ENCODE results near the gene PGM1. TPM values are rescaled to one million over a fixed set of nuclear protein-coding genes. Genes with fewer than 3 reads are reported as not detected.

The PGM1 gene
- total and polyA plus RNA-seq, 7 experiments from 2014 or later: 11.9 to 57.2 (median 16.8) TPM

DNA sequence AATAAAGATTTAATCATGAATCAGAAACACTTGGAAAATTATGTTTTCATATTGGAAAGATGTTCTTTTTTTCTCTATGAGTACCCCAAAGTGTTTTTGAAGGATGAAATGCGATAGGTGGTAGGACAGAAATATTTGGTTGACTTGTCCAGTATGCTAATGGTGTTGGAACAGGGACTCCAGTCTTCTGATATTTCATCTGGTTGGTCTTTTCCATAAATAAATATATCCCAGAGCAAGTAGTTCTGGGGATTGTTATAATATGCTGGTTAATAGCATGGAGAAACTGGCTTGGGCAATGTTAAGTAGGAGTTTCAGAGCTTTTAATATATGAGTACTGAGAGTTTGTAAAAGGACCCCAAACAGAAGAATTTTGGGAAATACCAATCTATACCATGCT lies 8.7 kb downstream of the PGM1 start:
- Histone ChIP-seq H3K4me1 (ENCODE audit: control insufficient read depth in 2 of 2, insufficient read depth in 2 of 2, low read length in 2 of 2) (no peaks in the 10 kb centered on the region), H3K27ac (ENCODE audit: low read depth, low read length) (no peak overlapping the region), H3K36me3 (ENCODE audit: control insufficient read depth in 2 of 3, insufficient read depth in 3 of 3, low read length in 3 of 3) (no peaks in the 10 kb centered on the region), H3K27me3 (ENCODE audit: control insufficient read depth in 2 of 2, insufficient read depth in 2 of 2, low read length in 2 of 2) (no peaks in the 10 kb centered on the region), H3K4me3 (ENCODE audit: low read length) (no peak overlapping the region), H3K9me3 (ENCODE audit: control insufficient read depth in 2 of 3, low read length in 3 of 3) (no peaks in the 10 kb centered on the region)
- Mint-ChIP-seq H3K27me3 (no peaks in the 10 kb centered on the region), H3K4me1 (peaks cover 0 to 15% (median 6%) of the 10 kb centered on the region in 7 donors), H3K27ac (no peak overlapping the region), H3K36me3 (peaks cover 4 to 17% (median 11%) of the 10 kb centered on the region in 5 donors), H3K4me3 (no peak overlapping the region), H3K9me3 (no peaks in the 10 kb centered on the region)
- ATAC-seq: no peak
- ChIA-PET CTCF (no interaction called here), POLR2A (no interaction called here)
- DNase-seq: no peak
- intact Hi-C loops (cut with micrococcal nuclease): no loop called here

DNA sequence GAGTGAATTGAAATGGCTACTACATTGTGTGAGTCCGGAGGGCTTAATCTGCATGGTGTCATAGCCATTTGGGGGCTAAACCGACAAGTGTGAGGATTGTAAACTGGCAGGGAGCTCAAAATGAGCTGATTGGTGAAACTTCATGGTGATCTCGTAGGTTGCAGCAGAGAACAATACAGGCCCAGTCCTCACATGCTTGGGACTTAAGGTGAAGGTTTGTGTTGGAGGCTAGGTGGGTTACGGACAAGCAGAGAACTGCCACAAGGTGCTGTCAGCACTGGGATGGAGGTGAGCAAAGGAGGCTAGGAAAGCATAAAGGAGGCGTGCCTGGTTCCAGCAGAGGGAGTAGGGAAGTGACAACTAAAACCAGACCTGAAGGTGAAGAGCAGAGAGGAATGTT lies 9.4 kb downstream of the PGM1 start:
- no peak overlapping the region for H3K4me3 ChIP-seq (ENCODE audit: low read length)
- ATAC-seq (no peak), DNase-seq (no peak)
- Mint-ChIP-seq H3K9me3 (no peaks in the 10 kb centered on the region), H3K27ac (peak overlapping the region in 1 of 9 donors; percentile 11), H3K27me3 (no peaks in the 10 kb centered on the region), H3K4me3 (no peak overlapping the region), H3K4me1 (peaks cover 0 to 13% (median 4%) of the 10 kb centered on the region in 7 donors), H3K36me3 (peaks cover 4 to 17% (median 11%) of the 10 kb centered on the region in 5 donors)
- H3K4me1 ChIP-seq (ENCODE audit: control insufficient read depth in 2 of 2, insufficient read depth in 2 of 2, low read length in 2 of 2): no peaks in the 10 kb centered on the region
- no peaks in the 10 kb centered on the region for H3K27me3 ChIP-seq (ENCODE audit: control insufficient read depth in 2 of 2, insufficient read depth in 2 of 2, low read length in 2 of 2)
- intact Hi-C loops (cut with micrococcal nuclease): no loop called here
- no peaks in the 10 kb centered on the region for H3K9me3 ChIP-seq (ENCODE audit: control insufficient read depth in 2 of 3, low read length in 3 of 3)
- H3K36me3 ChIP-seq (ENCODE audit: control insufficient read depth in 2 of 3, insufficient read depth in 3 of 3, low read length in 3 of 3): no peaks in the 10 kb centered on the region
- no peak overlapping the region for H3K27ac ChIP-seq (ENCODE audit: low read depth, low read length)
- ChIA-PET POLR2A (interaction anchor here (0.6 kb wide), 1 partner anchor 9 kb away, joined by 3 read pairs; the partner anchor contains the start of gene PGM1), CTCF (interaction anchor here (1.1 kb wide), 1 partner anchor 644 kb away, joined by 3 read pairs; no protein-coding TSS in a partner anchor)

DNA sequence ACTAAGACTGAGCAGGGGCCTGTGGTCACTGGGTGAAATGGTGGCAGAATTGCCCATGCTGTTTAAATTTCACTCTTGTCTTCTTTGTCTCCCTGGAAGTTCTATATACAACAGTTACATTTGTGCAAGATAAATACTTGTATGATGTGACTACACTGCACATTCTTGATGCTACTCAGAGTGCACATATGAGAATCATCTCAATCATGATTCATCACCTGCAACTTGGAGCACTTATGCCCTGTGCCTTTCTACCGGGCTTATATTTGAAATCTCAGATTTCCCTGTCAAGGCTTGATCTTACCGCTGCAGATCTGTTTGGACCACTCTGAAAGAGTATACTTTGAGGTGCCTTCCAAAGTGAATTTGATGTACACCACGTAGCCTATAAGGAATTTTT lies 10.6 kb downstream of the PGM1 start:
- H3K27ac ChIP-seq (ENCODE audit: low read depth, low read length): no peak overlapping the region
- Mint-ChIP-seq H3K27me3 (no peaks in the 10 kb centered on the region), H3K27ac (no peak overlapping the region), H3K36me3 (peaks cover 4 to 17% (median 11%) of the 10 kb centered on the region in 5 donors), H3K4me3 (no peak overlapping the region), H3K4me1 (peaks cover 0 to 13% (median 7%) of the 10 kb centered on the region in 7 donors), H3K9me3 (no peaks in the 10 kb centered on the region)
- DNase-seq: no peak
- ChIA-PET POLR2A (no interaction called here), CTCF (interaction anchor here (0.7 to 1.1 kb wide), 2 partner anchors 75 to 643 kb away, joined by 3 read pairs; no protein-coding TSS in a partner anchor)
- no peaks in the 10 kb centered on the region for H3K36me3 ChIP-seq (ENCODE audit: control insufficient read depth in 2 of 3, insufficient read depth in 3 of 3, low read length in 3 of 3)
- intact Hi-C loops (cut with micrococcal nuclease): no loop called here
- H3K4me1 ChIP-seq (ENCODE audit: control insufficient read depth in 2 of 2, insufficient read depth in 2 of 2, low read length in 2 of 2): no peaks in the 10 kb centered on the region
- no peaks in the 10 kb centered on the region for H3K9me3 ChIP-seq (ENCODE audit: control insufficient read depth in 2 of 3, low read length in 3 of 3)
- ATAC-seq: no peak
- no peaks in the 10 kb centered on the region for H3K27me3 ChIP-seq (ENCODE audit: control insufficient read depth in 2 of 2, insufficient read depth in 2 of 2, low read length in 2 of 2)
- no peak overlapping the region for H3K4me3 ChIP-seq (ENCODE audit: low read length)

DNA sequence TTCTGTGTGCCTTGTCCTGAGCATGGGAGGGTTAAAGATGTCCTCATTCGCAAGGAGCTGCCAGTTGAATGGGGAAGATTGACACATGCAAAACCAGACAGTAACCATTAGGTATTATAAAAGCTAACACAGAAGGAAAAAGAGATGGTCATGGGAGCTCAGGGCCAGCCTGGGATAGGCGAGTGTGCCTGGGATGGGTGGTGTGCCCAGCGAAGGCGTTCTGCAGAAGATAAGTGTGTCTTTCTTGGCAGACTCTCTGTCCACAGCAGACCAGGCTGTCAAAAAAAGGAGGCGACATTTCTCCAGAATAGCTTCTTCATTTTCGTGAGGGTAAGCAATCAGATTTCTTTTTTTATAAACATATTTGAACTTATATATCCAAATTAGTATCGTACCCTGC lies 14.1 kb downstream of the PGM1 start:
- Mint-ChIP-seq H3K27me3 (no peaks in the 10 kb centered on the region), H3K9me3 (no peaks in the 10 kb centered on the region), H3K4me3 (no peak overlapping the region), H3K4me1 (peaks cover 0 to 13% (median 6%) of the 10 kb centered on the region in 7 donors), H3K27ac (peak overlapping the region in 1 of 9 donors; percentile 39), H3K36me3 (peaks cover 4 to 13% (median 7%) of the 10 kb centered on the region in 5 donors)
- POLR2A ChIA-PET: no interaction called here
- Histone ChIP-seq H3K4me3 (ENCODE audit: low read length) (no peak overlapping the region), H3K27me3 (ENCODE audit: control insufficient read depth in 2 of 2, insufficient read depth in 2 of 2, low read length in 2 of 2) (no peaks in the 10 kb centered on the region), H3K4me1 (ENCODE audit: control insufficient read depth in 2 of 2, insufficient read depth in 2 of 2, low read length in 2 of 2) (no peaks in the 10 kb centered on the region), H3K36me3 (ENCODE audit: control insufficient read depth in 2 of 3, insufficient read depth in 3 of 3, low read length in 3 of 3) (no peaks in the 10 kb centered on the region), H3K27ac (ENCODE audit: low read depth, low read length) (no peak overlapping the region), H3K9me3 (ENCODE audit: control insufficient read depth in 2 of 3, low read length in 3 of 3) (no peaks in the 10 kb centered on the region)
- CTCF ChIA-PET: interaction anchor here (1.3 kb wide), 1 partner anchor 530 kb away, joined by 3 read pairs; no protein-coding TSS in a partner anchor
- no peak for ATAC-seq
- no peak for DNase-seq
- intact Hi-C loops (cut with micrococcal nuclease): no loop called here

DNA sequence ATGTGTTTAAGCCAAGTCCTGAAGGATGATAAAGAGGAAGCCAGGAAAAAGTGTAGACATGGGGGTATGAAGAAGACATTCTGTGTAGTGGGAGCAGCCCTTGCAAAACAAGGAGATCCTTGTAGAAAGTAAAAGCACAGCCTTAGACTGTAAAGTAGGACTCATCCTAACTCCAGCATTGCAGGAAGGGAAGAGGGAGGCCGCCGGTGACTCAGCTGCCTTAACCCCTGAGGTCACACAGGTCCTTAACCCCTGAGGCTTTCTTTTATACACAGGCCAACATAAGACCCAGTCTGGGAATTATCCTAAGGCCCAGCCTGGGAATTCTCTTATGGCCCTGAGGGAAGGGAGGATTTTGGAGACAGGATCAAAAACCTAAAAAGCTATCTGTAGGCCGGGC lies 18.0 kb downstream of the PGM1 start:
- Mint-ChIP-seq H3K27me3 (no peaks in the 10 kb centered on the region), H3K27ac (peak overlapping the region in 3 of 9 donors; percentile 0 to 28 (median 12)), H3K36me3 (no peaks in the 10 kb centered on the region), H3K4me3 (no peak overlapping the region), H3K9me3 (no peaks in the 10 kb centered on the region), H3K4me1 (peaks cover 0 to 17% (median 5%) of the 10 kb centered on the region in 7 donors)
- H3K4me1 ChIP-seq (ENCODE audit: control insufficient read depth in 2 of 2, insufficient read depth in 2 of 2, low read length in 2 of 2): no peaks in the 10 kb centered on the region
- no peaks in the 10 kb centered on the region for H3K27me3 ChIP-seq (ENCODE audit: control insufficient read depth in 2 of 2, insufficient read depth in 2 of 2, low read length in 2 of 2)
- ChIA-PET POLR2A (no interaction called here), CTCF (no interaction called here)
- H3K4me3 ChIP-seq (ENCODE audit: low read length): no peak overlapping the region
- H3K27ac ChIP-seq (ENCODE audit: low read depth, low read length): no peak overlapping the region
- ATAC-seq (no peak), DNase-seq (no peak)
- intact Hi-C loops (cut with micrococcal nuclease): loop anchor here in 1 of 2 donors (10.0 kb wide), 1 partner anchor 164 kb away; the partner anchor contains the start of gene ROR1
- no peaks in the 10 kb centered on the region for H3K9me3 ChIP-seq (ENCODE audit: control insufficient read depth in 2 of 3, low read length in 3 of 3)
- no peaks in the 10 kb centered on the region for H3K36me3 ChIP-seq (ENCODE audit: control insufficient read depth in 2 of 3, insufficient read depth in 3 of 3, low read length in 3 of 3)

DNA sequence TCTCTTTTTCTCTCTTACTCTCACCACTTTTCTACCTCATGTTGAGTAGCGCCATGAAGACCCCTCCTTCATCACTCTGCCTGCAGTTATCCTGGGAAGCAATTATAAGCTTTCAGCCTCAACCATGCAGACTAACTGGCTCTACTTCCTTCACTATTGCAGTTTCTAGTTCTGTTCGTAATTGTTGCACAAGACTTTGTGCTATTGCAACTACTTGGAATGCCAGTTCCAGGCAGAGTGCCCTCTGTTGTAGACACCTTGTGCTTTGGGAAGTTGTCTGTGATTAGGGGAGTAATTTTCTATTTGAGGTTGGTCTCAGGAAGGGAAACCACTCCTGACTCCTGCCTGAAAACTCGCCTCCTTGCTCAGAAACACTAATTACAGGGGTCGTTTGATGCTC lies 19.4 kb downstream of the PGM1 start:
- no peak for ATAC-seq
- Histone ChIP-seq H3K4me3 (ENCODE audit: low read length) (no peak overlapping the region), H3K36me3 (ENCODE audit: control insufficient read depth in 2 of 3, insufficient read depth in 3 of 3, low read length in 3 of 3) (no peaks in the 10 kb centered on the region), H3K27ac (ENCODE audit: low read depth, low read length) (no peak overlapping the region), H3K9me3 (ENCODE audit: control insufficient read depth in 2 of 3, low read length in 3 of 3) (no peaks in the 10 kb centered on the region), H3K4me1 (ENCODE audit: control insufficient read depth in 2 of 2, insufficient read depth in 2 of 2, low read length in 2 of 2) (no peaks in the 10 kb centered on the region), H3K27me3 (ENCODE audit: control insufficient read depth in 2 of 2, insufficient read depth in 2 of 2, low read length in 2 of 2) (no peaks in the 10 kb centered on the region)
- no peak for DNase-seq
- Mint-ChIP-seq H3K27me3 (no peaks in the 10 kb centered on the region), H3K9me3 (no peaks in the 10 kb centered on the region), H3K36me3 (no peaks in the 10 kb centered on the region), H3K4me1 (peaks cover 0 to 12% (median 5%) of the 10 kb centered on the region in 7 donors), H3K27ac (peak overlapping the region in 5 of 9 donors; percentile 2 to 52 (median 29)), H3K4me3 (no peak overlapping the region)
- ChIA-PET CTCF (interaction anchor here (0.6 kb wide), 1 partner anchor 632 kb away, joined by 3 read pairs; no protein-coding TSS in a partner anchor), POLR2A (no interaction called here)
- intact Hi-C loops (cut with micrococcal nuclease): loop anchor here in 1 of 2 donors (10.0 kb wide), 1 partner anchor 162 kb away; the partner anchor contains the start of gene ROR1

DNA sequence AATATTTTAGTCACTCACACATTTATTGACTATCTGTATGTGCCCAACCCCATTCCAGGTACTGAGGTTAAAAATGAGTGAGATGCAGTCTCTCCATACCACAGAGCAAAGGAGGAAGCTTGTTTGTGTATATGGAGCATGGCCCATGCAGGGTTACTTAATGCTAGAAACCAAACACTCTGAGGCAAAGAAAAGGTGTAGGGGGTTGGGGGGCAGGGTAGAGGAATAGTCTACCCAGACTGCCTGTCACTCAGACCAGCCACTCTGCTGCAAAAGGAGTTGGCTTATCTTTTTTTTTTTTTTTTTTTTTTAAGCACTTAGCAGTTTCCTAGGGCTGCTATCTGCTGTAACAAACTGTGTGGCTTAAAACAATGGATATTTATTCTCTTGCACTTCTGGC lies 19.8 kb downstream of the PGM1 start:
- no peak for DNase-seq
- no peaks in the 10 kb centered on the region for H3K9me3 Mint-ChIP-seq
- H3K27me3 Mint-ChIP-seq: no peaks in the 10 kb centered on the region
- peak overlapping the region in 4 of 9 donors; percentile 18 to 52 (median 34) for H3K27ac Mint-ChIP-seq
- Histone ChIP-seq H3K4me3 (ENCODE audit: low read length) (no peak overlapping the region), H3K27me3 (ENCODE audit: control insufficient read depth in 2 of 2, insufficient read depth in 2 of 2, low read length in 2 of 2) (no peaks in the 10 kb centered on the region), H3K9me3 (ENCODE audit: control insufficient read depth in 2 of 3, low read length in 3 of 3) (no peaks in the 10 kb centered on the region), H3K4me1 (ENCODE audit: control insufficient read depth in 2 of 2, insufficient read depth in 2 of 2, low read length in 2 of 2) (no peaks in the 10 kb centered on the region), H3K27ac (ENCODE audit: low read depth, low read length) (no peak overlapping the region), H3K36me3 (ENCODE audit: control insufficient read depth in 2 of 3, insufficient read depth in 3 of 3, low read length in 3 of 3) (no peaks in the 10 kb centered on the region)
- no peak for ATAC-seq
- intact Hi-C loops (cut with micrococcal nuclease): loop anchor here in 1 of 2 donors (10.0 kb wide), 1 partner anchor 162 kb away; the partner anchor contains the start of gene ROR1
- ChIA-PET CTCF (interaction anchor here (0.6 to 1.4 kb wide), 2 partner anchors 630 to 632 kb away, joined by 3 read pairs; no protein-coding TSS in a partner anchor), POLR2A (no interaction called here)
- H3K4me1 Mint-ChIP-seq: peaks cover 0 to 13% (median 7%) of the 10 kb centered on the region in 7 donors
- H3K4me3 Mint-ChIP-seq: no peak overlapping the region
- no peaks in the 10 kb centered on the region for H3K36me3 Mint-ChIP-seq

All from naive thymus-derived CD4-positive, alpha-beta T cell (primary cell).